T-helper 9 cell (primary cell): ENCODE data around the gene ZNF785.
A peak's percentile ranks its signal among the peaks of the same experiment; 100 is the strongest.
"Not testable (repeated sequence)": the region's sequence is repeated elsewhere in the genome, so short reads cannot be mapped to it uniquely, and the experiment has no call there.

Experiments
- DNase-seq: peaks from one replicate; pipeline ENCODE4 v3.0.0-alpha.2; 2020

Gene ZNF785

GRCh38 chr16:30565526-30565925 lies 20.0 kb downstream of the ZNF785 start:
- no peak for DNase-seq

- DNase-seq = no peak
These were observed 23.5 kb downstream of the ZNF785 start for GRCh38 chr16:30562021-30562420.

- no peak for DNase-seq
These were observed 24.2 kb downstream of the ZNF785 start for GRCh38 chr16:30561089-30561816.

GRCh38 chr16:30559690-30560089 lies 25.8 kb downstream of the ZNF785 start:
- no peak for DNase-seq

- DNase-seq = no peak
These were observed 26.6 kb downstream of the ZNF785 start for GRCh38 chr16:30558789-30559377.

- peak; percentile 90 for DNase-seq
These were observed 27.3 kb downstream of the ZNF785 start, which contains the start of gene ZNF764 for GRCh38 chr16:30557957-30558788. ZNF764 (minus strand) TSS chr16:30558374; CDS start chr16:30558182, 192 bp downstream.

- DNase-seq = peak; percentile 38
These were observed 27.9 kb downstream of the ZNF785 start for GRCh38 chr16:30557707-30557956.

- no peak for DNase-seq
These were observed 29.4 kb downstream of the ZNF785 start for GRCh38 chr16:30556125-30556473.

- no peak for DNase-seq
These were observed 30.0 kb downstream of the ZNF785 start for GRCh38 chr16:30555315-30556124.

GRCh38 chr16:30554557-30555314 lies 30.8 kb downstream of the ZNF785 start:
- DNase-seq = no peak

GRCh38 chr16:30553393-30553899 lies 32.1 kb downstream of the ZNF785 start:
- DNase-seq = no peak

- no peak for DNase-seq
These were observed 32.5 kb downstream of the ZNF785 start for GRCh38 chr16:30552956-30553355.

- DNase-seq = peak; percentile 70
These were observed 33.7 kb downstream of the ZNF785 start for GRCh38 chr16:30551781-30552180.

- DNase-seq = no peak
These were observed 36.9 kb downstream of the ZNF785 start for GRCh38 chr16:30548416-30549253.

GRCh38 chr16:30546115-30546514 lies 39.4 kb downstream of the ZNF785 start:
- DNase-seq = no peak

- no peak for DNase-seq
These were observed 42.4 kb downstream of the ZNF785 start for GRCh38 chr16:30543067-30543466.

- no peak for DNase-seq
These were observed 43.8 kb downstream of the ZNF785 start for GRCh38 chr16:30541502-30542329.

- not testable (repeated sequence) for DNase-seq
These were observed 44.5 kb downstream of the ZNF785 start for GRCh38 chr16:30540916-30541464.

GRCh38 chr16:30539986-30540526 lies 45.4 kb downstream of the ZNF785 start:
- not testable (repeated sequence) for DNase-seq
